Measurements from ENCODE around the gene WDR76. TPM values are rescaled to one million over a fixed set of nuclear protein-coding genes. Genes with fewer than 3 reads are reported as not detected.
"Not testable (repeated sequence)": the region's sequence is repeated elsewhere in the genome, so short reads cannot be mapped to it uniquely, and the experiment has no call there.

WDR76 gene
- total and polyA plus RNA-seq, 8 donors: 0.72 to 3.3 (median 2.5) TPM

- DNase-seq (no peak), FAIRE-seq (no peak), ATAC-seq (no peak)
- Histone ChIP-seq H3K27me3 (no peaks in the 10 kb centered on the region), H3K9me3 (no peaks in the 10 kb centered on the region), H3K4me3 (no peak overlapping the region), H3K4me1 (no peaks in the 10 kb centered on the region), H3K27ac (no peak overlapping the region), H3K36me3 (no peaks in the 10 kb centered on the region)
- intact Hi-C loops (cut with DNase I): no loop called here
- TF ChIP-seq, protein P1, sequence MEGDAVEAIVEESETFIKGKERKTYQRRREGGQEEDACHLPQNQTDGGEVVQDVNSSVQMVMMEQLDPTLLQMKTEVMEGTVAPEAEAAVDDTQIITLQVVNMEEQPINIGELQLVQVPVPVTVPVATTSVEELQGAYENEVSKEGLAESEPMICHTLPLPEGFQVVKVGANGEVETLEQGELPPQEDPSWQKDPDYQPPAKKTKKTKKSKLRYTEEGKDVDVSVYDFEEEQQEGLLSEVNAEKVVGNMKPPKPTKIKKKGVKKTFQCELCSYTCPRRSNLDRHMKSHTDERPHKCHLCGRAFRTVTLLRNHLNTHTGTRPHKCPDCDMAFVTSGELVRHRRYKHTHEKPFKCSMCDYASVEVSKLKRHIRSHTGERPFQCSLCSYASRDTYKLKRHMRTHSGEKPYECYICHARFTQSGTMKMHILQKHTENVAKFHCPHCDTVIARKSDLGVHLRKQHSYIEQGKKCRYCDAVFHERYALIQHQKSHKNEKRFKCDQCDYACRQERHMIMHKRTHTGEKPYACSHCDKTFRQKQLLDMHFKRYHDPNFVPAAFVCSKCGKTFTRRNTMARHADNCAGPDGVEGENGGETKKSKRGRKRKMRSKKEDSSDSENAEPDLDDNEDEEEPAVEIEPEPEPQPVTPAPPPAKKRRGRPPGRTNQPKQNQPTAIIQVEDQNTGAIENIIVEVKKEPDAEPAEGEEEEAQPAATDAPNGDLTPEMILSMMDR (IDR thresholded peaks at IDR 0.05): no peak
- 55 to 57% methylated on average over 4 of the region's 4 CpGs for WGBS, 2 donors
Measured at GRCh38 chr15:43859546-43859945, 32.7 kb downstream of the WDR76 start.

DNA sequence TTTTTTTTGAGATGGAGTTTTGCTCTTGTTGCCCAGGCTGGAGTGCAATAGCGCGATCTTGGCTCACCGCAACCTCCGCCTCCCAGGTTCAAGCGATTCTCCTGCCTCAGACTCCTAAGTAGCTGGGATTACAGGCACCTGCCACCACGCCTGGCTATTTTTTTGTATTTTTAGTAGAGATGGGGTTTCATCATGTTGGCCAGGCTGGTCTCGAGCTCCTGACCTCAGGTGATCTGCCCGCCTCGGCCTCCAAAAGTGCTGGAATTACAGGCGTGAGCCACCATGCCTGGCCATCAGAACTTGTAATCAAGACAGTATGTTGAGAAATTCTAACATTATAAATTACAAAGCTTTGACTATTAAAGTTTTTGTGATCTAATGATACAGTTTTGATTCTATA lies 39.8 kb downstream of the WDR76 start:
- H3K27me3 ChIP-seq; DNase-seq; intact Hi-C loops (cut with DNase I); H3K27ac ChIP-seq; FAIRE-seq; ATAC-seq; H3K9me3 ChIP-seq; H3K36me3 ChIP-seq; H3K4me3 ChIP-seq; H3K4me1 ChIP-seq: not testable (repeated sequence)
- 92 to 96% methylated on average over 8 to 10 of the region's 10 CpGs for WGBS, 2 donors

- ATAC-seq: no peak
- Histone ChIP-seq H3K27me3 (no peaks in the 10 kb centered on the region), H3K4me3 (no peak overlapping the region), H3K4me1 (no peaks in the 10 kb centered on the region), H3K9me3 (no peaks in the 10 kb centered on the region), H3K36me3 (no peaks in the 10 kb centered on the region), H3K27ac (no peak overlapping the region)
- 93 to 94% methylated on average over 5 of the region's 5 CpGs for WGBS, 2 donors
- intact Hi-C loops (cut with DNase I): no loop called here
- no peak for FAIRE-seq
- TF ChIP-seq, protein P1 (IDR thresholded peaks at IDR 0.05): no peak
- no peak for DNase-seq
Measured at GRCh38 chr15:43867096-43867495, 40.3 kb downstream of the WDR76 start.

DNA sequence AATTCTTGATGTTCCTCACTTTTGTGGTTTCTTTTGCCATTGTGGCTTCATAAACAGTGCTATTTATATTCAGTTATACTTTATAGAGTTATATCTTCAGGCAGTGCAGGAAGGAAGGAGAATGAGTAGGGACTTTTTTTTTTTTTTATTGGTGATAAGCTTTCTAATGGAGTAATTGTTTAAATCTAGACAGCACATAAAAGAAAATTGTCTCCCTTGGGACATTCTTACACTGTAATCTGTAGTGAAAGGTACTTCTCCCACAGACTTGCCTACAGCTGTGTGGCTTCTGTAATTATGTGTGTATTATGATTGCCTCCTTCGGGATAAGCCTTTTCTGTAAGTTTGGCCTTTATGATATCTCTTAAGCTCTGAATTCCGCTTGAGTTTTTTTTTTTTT lies 41.6 kb downstream of the WDR76 start:
- Histone ChIP-seq H3K27me3 (no peaks in the 10 kb centered on the region), H3K36me3 (no peaks in the 10 kb centered on the region), H3K4me3 (no peak overlapping the region), H3K9me3 (no peaks in the 10 kb centered on the region), H3K27ac (no peak overlapping the region), H3K4me1 (no peaks in the 10 kb centered on the region)
- FAIRE-seq: no peak
- WGBS, 2 donors: 75 to 92% methylated on average over 2 of the region's 2 CpGs
- TF ChIP-seq, protein P1 (IDR thresholded peaks at IDR 0.05): no peak
- no peak for ATAC-seq
- intact Hi-C loops (cut with DNase I): no loop called here
- no peak for DNase-seq

- ATAC-seq (no peak), DNase-seq (no peak), FAIRE-seq (no peak)
- TF ChIP-seq, protein P1 (IDR thresholded peaks at IDR 0.05): no peak
- Histone ChIP-seq H3K36me3 (no peaks in the 10 kb centered on the region), H3K4me3 (no peak overlapping the region), H3K9me3 (no peaks in the 10 kb centered on the region), H3K4me1 (no peaks in the 10 kb centered on the region), H3K27me3 (no peaks in the 10 kb centered on the region), H3K27ac (no peak overlapping the region)
- WGBS, 2 donors: 90 to 100% methylated on average over 2 of the region's 2 CpGs
- intact Hi-C loops (cut with DNase I): no loop called here
Measured at GRCh38 chr15:43871835-43872234, 45.0 kb downstream of the WDR76 start.
